22Rv1 (cell line): ENCODE measurements around the gene HTR1A.

Source experiments
- H3K27ac ChIP-seq: fragments of 450-650 bp; 2 replicates; pipeline ENCODE4 v1.5.1; 2017
- CTCF ChIP-seq: fragments of 450-650 bp; IDR thresholded peaks from 2 replicates; pipeline ENCODE4 v1.5.1; 2017; ENCODE audit warnings: mild to moderate bottlenecking
- ZFX ChIP-seq: fragments of 450-650 bp; IDR thresholded peaks from 2 replicates; pipeline ENCODE4 v1.6.1; 2017; ENCODE audit warnings: antibody characterized with exemption, borderline replicate concordance

Gene HTR1A

GRCh38 chr5:63962279-63962678 is at the start of gene HTR1A:
Gene HTR1A (minus strand): TSS chr5:63962445. CDS start chr5:63961719, 726 bp downstream.
- peak within 1 kb of the TSS; percentile 66 for H3K27ac ChIP-seq
- TF ChIP-seq CTCF (no peak), ZFX (no peak)

- no peak for TF ChIP-seq ZFX
- no peak for TF ChIP-seq CTCF
- H3K27ac ChIP-seq: no peak overlapping the region
These were observed 41.7 kb upstream of the HTR1A start for GRCh38 chr5:64003966-64004365.

- no peak overlapping the region for H3K27ac ChIP-seq
- TF ChIP-seq CTCF (no peak), ZFX (no peak)
These were observed 37.9 kb upstream of the HTR1A start for GRCh38 chr5:64000096-64000495.

GRCh38 chr5:63987053-63987452 is 24.8 kb upstream of the HTR1A start:
- no peak for TF ChIP-seq ZFX
- TF ChIP-seq CTCF: no peak
- no peak overlapping the region for H3K27ac ChIP-seq

GRCh38 chr5:63981864-63982263 is 19.6 kb upstream of the HTR1A start:
- TF ChIP-seq CTCF (no peak), ZFX (no peak)
- H3K27ac ChIP-seq: no peak overlapping the region

- TF ChIP-seq CTCF (no peak), ZFX (no peak)
- peak overlapping the region; percentile 66 for H3K27ac ChIP-seq
These were observed 1.7 kb upstream of the HTR1A start for GRCh38 chr5:63963926-63964325.

- peak overlapping the region; percentile 66 for H3K27ac ChIP-seq
- TF ChIP-seq ZFX (no peak), CTCF (peak; percentile 86)
These were observed 963 bp upstream of the HTR1A start for GRCh38 chr5:63963080-63963735.
